ENCODE results near the gene CCDC54.
A peak's percentile ranks its signal among the peaks of the same experiment; 100 is the strongest.
"Not testable (repeated sequence)": the region's sequence is repeated elsewhere in the genome, so short reads cannot be mapped to it uniquely, and the experiment has no call there.

The CCDC54 gene

DNA sequence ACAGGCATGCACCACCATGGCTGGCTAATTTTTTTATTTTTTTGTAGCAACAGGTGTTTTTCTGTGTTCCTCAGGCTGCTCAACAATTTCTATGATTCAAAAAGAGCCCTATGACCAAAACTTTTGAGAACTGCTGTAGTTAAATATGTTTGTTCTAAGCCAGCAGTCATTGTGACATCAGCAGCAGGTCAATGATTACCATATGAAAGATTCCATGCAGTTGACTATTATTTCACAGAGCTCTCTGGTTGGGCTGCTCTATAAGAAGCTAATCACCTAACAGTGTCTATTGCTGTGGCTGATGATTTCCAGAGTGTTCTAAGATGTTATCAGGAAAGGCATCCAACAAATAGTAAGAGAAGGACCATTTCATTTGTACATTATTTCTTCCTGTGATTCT, at the start of gene CCDC54:
Gene CCDC54, plus strand, starts transcription at position 289 of the 400 bp plus-strand sequence. CDS start 149 bp downstream, outside the sequence.
- DNase-seq, result peak; percentile 68

DNA sequence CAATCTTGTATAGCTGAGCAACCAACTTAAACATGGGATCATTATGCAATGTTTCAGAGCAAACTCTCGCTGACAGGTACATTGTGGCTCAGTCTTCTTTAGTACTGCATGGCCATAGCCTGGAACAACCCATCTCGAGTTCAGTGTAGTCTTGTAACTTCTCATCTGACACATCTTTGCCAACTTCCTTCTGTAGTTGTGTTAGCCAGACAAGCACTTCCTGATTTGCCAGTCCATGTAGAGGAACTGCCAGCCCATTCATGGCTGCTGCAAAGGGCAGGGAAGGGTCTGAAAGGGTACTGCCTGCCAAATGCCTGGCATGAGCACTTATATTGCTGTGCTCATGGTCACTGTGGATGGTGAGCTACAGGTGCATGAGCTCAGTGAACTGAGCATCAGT, 49.2 kb upstream of the CCDC54 start:
- no peak for DNase-seq

DNA sequence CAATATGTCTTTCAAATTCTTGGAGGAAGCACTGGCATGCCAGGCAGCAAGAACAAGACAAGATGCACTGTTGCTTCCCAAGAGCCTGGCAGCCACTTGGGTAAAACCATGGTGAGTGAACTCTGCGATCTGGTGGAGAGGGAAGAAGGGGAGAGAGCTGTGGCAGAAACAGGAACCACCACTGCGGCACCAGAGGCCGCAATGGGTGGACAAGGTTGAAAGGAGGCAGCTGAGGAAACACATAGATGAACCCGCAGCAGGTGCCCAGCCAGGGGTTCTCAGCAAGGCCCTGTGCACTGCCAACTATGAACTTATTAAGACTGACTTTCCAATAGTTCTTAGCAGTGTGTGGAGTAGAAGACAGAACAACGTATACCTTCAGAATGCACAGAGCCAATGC, 48.2 kb upstream of the CCDC54 start:
- DNase-seq, result no peak

DNA sequence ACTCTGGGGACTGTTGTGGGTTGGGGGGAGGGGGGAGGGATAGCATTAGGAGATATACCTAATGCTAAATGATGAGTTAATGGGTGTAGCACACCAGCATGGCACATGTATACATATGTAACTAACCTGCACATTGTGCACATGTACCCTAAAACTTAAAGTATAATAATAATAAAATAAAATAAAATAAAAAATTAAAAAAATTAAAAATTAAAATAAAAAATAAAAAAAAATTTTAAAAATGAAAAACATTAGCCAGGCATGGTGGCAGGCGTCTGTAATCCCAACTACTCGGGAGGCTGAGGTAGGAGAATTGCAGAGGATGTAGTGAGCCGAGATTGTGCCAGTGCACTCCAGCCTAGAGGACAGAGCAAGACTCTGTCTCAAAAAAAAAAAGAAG, 37.5 kb upstream of the CCDC54 start:
- DNase-seq, result not testable (repeated sequence)

DNA sequence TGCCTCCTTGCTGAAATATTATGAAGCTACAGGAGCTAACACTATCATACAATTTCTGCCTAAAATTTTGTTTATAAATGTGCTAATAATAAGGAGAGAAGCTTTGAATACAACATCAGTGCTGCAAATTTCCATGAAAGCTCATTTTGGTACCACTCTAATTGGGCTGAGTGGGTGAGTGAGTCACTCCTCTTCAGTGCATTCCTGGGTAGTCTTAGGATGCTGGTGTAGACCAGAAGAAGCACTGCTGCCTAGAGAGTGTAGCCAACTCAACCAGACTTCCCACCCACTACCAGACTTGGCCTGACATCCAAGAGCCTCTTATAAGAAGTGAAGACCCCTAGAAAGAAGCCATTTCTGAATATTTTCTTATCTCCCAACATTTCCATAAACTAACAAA, 32.5 kb upstream of the CCDC54 start:
- DNase-seq, result no peak

DNA sequence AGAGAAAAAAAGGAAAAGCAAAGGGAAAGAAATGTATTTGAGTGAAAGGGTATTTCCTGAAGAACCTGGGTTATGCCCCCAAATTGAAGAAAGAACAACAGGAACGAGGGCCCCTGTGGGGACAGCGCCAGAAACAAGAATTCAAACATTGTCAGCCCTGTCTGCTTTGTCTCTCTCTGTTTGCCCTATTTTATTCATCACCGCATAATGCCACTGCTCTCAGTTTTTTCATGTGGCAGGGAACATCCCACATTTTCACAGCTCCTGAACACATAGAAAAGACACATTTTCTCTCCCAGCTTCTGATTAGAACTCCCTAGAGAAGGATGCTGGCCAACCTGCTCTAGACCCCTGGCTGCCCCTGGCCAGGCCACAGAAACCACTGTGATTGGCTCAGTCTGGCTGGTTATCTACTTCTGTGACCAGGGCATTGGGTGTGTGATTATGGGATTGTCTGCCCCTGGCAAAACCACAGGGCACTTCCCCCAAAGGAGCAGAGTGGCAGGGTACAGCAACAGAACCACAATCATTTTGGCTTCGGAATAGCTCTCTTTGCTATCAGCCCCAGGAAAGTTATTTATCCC, 31.3 kb upstream of the CCDC54 start:
- DNase-seq, result no peak

DNA sequence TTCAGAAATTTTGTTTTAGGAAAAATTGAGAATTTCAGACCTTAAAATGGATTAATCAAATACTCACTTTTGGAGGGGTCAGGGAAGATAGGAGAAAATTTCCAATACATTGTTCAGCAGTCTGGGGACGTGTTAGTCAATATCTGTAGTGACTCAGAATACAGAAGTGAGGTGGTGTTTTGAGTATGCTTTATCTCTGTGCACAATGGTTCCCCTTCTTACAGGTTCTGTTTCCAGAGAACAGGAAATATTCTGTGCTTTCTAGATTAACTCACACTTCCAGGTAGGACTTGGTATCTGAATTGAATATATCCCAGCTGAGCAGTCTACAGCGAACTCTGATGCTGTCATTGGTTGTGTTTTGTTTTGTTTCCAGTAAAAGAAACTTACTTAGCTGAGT, 30.7 kb upstream of the CCDC54 start:
- DNase-seq, result no peak

DNA sequence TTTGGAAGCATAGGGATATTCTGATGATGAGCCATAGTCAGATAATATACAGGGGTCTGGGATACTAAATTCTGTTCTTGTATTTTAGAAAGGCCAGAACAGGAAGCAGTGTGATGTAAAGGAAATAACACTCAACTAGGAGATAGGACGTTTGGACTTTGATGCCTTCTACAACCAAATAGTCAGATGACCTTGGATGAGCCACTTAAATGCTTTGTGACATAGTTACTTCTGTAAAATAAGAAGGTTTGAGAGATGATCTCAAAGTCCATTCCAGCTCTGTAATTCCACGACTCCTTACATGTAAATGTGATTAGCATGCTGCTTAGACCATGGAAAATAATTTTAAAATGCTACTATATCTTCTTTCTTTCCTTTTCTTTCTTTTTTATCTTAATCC, 29.5 kb upstream of the CCDC54 start:
- no peak for DNase-seq

DNA sequence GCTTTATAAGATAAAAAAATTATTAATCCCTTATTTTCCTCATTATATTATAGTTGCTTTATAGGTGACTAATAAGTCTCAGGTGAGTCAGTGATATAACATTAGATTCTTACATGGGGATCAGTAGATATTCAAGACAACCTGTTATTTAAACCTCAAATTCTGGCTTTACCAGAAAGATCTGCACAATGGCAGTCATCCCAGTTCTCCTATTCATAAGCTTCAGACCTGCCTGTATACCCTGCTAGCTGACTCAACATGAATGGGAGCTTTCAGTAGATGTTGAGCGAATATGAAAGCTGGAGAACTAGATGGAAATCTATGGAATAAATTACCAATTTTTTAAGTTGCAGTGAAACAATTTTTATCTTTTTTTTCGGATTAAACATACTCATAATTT, 20.5 kb upstream of the CCDC54 start:
- no peak for DNase-seq

DNA sequence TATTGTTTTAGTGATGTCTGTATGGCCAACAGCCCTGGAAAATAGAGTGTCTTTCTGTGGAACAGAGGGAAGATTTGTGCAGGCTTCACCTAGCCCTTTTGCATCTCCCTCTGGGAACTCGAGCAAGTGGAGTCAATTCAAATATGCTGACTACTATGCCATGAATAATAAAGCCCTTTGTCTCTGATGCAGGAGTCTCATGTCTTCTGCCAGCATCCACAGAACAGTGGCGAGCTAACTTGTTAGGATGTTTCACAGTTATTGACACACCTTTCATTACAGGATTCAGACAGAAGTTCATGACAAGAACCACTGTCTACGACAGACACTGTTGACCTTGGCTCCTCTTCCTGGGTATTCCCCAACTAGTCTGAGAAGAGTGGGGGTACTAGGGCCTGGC, 15.6 kb upstream of the CCDC54 start:
- no peak for DNase-seq

DNA sequence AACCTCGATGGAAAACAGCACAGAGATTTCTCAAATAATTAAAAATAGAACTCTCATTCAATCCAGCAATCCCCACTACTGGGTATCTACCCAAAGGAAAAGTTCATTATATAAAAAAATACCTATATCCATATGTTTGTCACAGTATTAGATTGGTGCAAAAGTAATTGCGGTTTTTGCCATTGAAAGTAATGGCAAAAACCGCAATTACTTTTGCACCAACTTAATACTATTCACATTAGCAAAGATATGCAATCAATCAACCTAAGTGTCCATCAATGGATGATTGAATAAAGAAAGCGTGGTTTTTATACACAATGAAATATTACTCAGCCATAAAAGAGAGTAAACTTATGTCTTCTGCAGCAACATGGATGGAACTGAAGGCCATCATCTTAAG, 12.2 kb upstream of the CCDC54 start:
- DNase-seq, result no peak

DNA sequence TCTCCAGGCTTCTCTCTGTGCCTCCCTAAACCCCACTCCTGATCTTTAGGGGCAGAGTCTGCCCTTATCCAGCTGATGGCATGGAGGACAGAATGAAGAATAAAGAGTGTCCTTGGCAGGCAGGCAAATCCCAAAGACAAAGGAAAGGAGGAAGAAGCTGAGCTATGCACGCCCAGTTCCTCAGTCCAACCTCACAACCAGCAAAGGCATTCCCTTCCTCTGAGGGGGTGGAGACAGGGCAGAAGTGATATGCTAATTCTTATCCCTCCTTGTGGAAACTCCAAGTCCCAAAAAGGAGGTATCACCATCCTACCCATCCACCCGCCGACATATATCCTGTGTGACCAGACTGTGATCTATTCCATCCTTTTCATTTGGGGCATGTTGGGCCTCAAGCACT, 10.5 kb upstream of the CCDC54 start:
- no peak for DNase-seq

DNA sequence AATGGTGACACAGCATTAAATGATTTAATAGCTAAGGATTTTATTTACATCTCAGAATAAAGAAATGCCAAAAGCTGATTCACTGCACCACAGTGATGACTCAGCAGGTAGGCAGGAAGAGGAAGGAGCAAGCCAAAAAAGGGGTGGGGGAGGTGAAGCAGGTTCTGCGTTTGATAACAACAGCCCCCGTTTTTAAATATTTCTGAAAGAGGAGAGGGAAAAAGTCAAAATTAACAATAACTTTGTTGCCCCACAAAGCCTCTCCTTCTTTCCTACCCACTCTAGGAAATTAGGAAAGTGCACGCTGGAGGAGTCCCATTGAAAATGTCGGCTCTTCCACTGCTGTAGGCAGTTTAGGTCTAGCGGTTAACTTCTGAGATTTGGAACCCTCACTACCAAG, 9.9 kb upstream of the CCDC54 start:
- DNase-seq, result peak; percentile 70

DNA sequence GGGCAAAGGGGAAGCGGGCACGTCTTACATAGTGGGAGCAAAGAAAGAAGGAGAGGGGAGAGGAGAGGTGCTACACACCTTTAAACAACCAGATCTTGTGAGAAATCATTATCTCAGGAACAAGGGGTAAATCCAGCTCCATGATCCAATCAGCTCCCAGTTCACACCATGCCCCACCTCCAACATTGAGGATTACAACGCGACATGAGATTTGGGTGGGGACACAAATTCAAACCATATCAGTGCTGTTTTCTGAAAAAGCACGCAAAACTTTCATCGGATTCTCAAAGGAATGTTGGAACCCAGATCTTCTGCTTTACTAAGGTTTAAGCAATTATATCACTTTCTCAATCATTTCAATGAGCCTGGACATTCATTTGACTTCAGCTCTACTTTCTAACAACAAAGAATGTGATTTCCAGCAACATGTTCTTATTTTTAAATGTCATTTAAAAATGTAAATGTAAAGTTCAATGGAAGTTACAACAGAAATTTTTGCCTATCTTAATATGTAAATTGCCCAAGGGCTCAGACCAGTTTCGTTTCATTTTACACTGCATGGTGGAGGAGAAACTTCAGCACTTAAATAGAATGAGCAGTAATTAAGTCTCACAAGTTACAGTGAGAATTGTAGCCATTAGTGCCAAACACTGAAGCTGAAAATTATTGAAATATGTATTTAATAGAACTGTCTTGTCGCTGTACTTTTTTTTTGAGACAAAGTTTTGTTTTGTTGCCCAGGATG, 8.4 kb upstream of the CCDC54 start:
- no peak for DNase-seq

DNA sequence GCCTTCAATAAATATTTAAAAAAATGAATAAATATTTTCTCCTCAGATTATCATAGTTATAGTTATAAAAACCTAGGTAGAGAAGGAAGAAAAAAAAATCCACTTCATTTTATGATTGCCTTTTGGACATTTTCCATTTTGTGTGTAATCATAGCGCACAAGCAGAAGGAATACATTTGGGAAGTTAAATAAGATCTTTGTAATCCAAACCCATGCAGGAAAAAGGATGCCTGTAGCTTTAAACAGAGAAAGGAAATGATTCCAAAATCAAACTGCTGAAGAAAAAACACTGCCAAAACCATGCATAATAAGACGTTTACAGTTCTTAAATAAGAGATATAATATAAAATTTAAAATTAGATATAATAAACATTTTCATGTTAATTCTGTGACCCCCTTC, 7.4 kb upstream of the CCDC54 start:
- no peak for DNase-seq

DNA sequence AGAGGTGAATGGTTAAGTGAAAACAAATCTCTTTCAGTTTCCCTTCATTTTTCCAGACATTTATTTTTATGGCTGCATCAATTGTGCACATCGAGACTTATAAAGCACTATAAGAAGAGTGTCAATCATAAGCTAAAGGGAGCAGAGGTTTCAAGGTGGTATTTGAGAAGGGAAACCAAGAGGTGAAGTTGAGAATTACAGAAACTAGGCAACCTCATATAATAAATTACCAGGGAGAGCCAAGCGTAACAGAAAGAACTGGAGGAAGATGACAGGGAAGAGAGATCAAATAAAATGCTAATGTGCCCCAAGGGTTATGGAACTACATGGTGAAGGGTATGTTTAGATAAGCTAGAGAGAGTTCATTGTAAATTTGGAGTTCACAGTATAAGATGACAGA, 6.3 kb upstream of the CCDC54 start:
- peak; percentile 66 for DNase-seq

DNA sequence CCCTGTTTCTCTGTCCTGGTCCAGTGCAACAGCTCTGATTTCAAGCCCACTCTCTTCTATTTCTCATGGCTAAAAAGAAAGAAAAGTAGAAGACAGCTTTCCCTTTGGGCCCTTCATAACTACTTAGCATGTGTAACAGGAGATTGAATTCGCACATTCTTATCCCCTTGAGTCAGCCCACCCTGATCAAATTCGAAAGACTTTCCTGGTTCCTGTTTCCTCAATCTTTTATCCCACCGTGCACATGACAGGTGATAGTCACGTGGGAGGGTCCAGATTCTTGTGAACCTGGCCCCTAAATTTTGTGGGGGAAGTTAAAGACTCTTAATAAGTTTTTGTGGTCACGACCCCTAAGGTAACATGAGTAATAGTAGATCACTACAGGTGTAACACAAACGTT, 4.7 kb upstream of the CCDC54 start:
- DNase-seq, result no peak

DNA sequence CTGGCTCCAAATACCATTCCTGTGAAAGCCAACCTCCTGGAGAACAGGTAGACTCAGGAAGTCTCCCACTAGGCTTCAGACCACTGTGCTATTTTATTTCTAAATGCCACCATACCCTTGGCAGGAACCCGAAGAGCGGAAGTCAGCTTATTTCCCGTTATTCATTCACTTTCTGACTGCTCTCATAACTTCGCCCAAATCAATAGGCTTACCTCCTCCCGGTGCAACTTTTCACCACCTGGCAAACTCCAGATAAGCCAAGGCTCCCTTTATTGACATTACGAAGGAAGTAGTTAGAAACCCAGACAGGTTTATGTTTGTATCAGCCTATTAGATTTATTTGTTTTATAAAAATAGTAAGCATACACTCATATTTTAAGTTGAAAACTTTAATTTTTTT, 3.3 kb upstream of the CCDC54 start:
- no peak for DNase-seq

DNA sequence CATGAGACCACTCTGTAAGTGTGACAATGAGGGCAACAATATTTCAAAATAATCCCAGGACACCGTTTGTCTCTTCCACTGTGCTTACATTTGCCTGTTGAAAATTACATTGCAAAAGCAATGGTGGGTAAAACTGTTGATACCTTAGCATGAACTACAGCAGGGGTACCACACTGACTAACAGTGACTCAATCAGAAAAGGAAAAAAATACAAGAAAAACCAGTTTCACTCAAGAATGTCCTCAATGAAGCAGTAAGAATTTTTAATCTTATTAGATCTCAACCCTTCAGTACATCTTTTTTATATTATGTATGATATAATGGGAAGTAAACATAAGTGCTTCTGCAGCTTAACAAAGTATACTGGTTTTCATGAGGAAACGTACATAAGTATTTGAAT, 1.6 kb upstream of the CCDC54 start:
- DNase-seq, result no peak

DNA sequence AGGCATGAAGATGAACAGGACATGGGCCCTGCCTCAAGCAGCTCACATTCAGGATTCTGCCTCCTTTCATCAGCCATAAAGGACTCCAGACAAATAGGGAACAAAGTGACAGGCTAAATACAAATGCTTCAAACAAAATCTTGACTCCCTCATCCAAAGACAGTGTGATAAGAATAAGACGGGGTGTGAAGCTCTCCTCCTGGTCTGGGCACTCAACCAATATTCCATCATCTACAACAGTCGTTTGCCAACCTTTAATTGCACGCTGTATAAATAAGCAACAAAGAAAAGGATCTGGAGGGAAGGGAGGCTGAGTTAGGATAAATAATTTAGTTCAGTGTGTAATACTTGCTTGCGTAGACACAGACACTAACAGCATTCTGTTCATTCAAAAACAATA, 5.4 kb downstream of the CCDC54 start:
- DNase-seq, result no peak

DNA sequence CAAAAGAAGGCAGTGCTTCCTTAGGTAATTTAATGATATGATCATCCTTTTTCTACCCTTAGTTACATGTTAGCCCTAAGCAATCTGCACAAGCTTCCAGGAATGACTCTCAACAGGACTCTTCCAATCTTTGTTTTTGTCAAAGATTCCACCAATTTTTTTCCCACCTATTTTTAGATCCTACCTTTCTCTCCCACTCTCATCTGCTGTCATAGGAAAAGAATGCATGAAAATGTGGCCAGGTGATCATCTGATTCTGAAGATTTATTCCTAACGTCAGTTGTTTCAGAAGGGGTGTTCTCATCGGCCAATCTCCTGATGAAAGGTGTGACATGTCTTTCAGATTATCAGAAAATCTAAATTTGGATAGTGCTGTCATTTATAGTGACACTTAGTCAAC, 7.2 kb downstream of the CCDC54 start:
- DNase-seq, result no peak

DNA sequence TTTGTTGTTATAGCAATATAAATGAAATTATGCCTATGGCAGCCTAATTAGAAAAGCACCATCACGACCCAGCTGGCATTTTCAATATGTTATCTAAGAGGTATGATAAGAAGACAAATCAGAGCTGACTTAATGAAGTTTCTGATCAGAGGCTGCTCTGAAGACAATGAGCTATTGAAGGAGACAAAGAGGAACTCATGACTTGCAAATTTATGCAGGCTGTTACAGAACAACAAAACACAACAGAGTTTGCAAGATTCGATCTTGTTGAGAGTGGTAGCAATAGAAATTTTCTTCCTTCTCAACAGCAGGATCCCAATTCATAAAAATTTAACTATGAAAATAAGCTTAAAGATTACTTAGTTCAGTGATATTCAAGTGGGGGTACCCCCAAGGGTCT, 7.7 kb downstream of the CCDC54 start:
- DNase-seq, result no peak

DNA sequence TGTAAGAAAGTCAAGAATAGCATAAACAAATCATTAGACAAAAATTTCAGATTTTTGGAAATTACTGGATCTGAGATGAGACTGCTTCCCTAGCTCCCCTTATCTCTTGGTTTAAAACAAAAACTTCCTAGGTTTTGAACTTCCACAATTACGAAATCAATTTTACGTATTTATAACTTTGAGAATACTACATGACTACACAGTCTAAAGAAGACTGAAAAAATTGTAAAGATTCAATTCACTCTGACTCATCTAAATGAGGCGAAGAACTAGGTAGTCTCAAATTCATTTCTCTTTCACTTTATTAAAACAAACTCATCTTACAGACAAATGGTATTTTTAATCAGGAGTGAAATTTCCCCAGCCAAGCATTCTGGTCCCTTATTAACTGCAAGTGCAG, 10.3 kb downstream of the CCDC54 start:
- DNase-seq, result no peak

DNA sequence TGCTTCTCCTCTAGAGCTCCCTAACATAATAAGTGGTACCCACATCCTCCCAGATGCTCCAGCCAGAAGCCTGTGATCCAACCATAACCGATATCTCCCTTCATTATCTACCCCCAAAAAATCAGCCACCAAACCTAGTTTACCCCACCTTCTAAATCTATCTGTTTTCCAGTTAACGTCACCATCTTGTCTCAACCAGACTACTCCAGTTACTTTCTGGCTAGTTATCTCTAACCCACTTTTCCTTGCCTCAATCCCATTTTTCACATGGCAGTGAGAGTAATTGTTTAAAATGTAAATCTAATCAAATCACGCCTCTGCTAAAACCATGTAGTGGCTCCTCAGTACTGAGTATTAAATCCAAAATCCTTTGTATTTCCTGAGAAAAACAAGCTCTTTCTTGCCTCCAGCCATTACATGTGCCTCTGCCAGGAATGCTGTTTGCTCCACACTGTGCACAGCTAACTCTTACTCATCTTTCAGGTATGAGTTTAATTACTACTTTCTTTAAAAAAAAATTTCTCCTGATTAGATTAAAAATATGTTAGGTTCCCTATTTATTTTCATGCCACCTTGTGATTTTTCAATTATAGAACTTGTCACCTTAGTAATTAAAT, 15.4 kb downstream of the CCDC54 start:
- DNase-seq, result peak; percentile 51

DNA sequence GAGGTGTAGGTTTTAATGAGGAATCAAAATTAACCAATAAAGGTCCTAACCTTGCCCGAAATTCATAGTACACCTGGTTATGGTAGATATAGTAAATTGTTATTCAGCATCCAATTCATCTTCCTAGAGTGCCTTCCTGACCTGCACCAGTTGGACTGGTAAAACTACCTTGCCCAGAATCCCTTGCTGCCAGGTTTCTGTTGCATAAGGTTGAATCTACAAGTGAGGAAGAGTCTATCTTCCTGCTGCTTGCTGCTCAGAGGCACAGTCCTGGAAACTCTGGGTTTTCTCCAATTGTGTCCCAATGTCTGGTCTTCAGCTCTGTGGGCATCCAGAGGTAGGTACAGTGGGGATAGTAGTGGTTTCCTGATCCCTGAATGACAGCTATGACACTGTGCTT, 17.3 kb downstream of the CCDC54 start:
- no peak for DNase-seq

Measured in kidney glomerular epithelial cell (primary cell).